ENCODE results near the gene TTC6.
A peak's percentile ranks its signal among the peaks of the same experiment; 100 is the strongest.

The TTC6 gene

DNA sequence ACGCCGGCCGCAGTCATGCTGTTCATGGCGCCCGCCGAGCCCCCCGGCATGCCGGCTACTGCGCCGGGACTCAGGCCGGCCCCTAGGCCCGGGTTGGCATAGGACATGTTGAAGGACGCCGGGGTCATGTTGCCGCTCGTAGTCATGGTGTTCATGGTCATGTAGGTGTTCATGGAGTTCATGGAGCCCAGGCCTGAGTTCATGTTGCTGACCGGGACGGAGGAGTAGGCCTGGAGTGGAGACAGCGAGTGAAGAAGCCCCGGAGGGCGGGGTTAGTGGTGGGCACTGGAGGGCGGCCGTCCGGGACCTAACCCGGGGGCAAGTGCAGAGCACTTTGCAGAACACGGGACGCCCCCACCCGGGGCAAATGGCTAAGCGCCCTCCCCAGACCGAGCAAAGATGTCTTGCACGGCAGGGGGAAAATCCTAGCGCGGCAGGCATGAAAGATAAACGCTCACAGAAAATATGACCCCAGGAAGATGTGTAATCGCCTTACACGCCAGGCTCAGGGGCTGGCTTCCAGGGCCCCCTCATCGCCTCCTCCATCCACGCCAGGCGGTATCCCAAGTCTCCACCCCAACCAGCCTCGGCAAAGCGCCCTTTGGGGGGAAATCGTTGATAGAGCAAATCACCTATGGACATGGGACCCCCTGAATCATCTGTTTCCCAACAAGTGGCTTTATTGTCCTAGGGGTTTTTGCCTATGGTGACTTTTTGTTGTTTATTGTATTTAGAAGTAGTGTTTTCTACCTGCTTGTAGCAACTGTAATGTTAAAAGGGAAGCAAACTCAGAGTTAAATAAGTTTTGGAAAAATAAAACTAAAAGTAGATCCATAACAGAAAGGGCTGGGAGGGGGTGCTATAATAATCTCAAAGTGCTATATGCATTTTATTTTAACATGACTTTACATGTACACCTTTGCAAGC is 2.7 kb upstream of the TTC6 start:
- Histone ChIP-seq H3K9me3 (ENCODE audit: insufficient read depth, low read depth, low read length) (no peaks in the 10 kb centered on the region), H3K27ac (ENCODE audit: low read depth, low read length) (no peak overlapping the region), H3K9ac (ENCODE audit: low read depth, low read length) (no peak overlapping the region), H3K4me1 (ENCODE audit: insufficient read depth, low read length) (peaks cover 14% of the 10 kb centered on the region; the same call in 1 of the 2 replicates), H3K4me3 (ENCODE audit: low read length) (peak overlapping the region; percentile 33), H3K36me3 (ENCODE audit: insufficient read depth, low read length) (no peaks in the 10 kb centered on the region), H3K27me3 (ENCODE audit: insufficient read depth, low read length) (peaks cover 99% of the 10 kb centered on the region)
- WGBS: 5% methylated on average over 42 of the region's 42 CpGs

DNA sequence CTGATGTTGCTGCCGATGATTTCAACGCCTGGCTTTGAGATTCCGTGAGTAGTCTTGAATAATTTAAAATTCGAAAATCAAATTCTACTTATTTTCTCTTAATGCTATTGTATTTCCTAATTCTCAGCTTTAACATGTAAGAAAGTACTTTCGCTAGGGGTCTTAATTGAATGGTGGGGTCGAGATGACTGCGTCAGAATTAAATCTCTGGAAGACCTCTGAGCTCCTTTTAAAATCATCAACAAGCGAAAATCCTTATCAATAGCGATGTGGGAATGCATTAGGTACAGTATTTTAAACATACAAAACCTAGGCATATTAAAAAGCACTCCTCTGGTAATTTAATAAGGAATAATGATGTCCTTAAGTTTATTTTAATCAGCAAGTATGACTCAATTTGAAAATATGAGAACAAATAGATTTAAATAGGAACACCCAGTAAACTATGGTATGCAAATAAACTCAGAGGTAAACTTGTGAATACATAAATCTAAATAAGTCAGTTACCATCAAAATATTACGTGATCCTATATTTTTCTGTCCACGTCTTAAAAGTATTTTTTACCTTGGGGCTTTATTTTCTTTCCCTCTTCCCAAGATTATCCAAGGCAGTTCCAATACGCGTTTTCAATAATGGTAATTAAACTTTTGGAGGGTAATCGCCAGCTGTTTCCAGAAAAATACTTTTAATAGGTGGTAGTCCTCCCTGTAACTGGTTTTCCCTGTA is 1.8 kb upstream of the TTC6 start:
- no peak overlapping the region for H3K27ac ChIP-seq (ENCODE audit: low read depth, low read length)
- no peaks in the 10 kb centered on the region for H3K9me3 ChIP-seq (ENCODE audit: insufficient read depth, low read depth, low read length)
- peaks cover 17% of the 10 kb centered on the region; the same call in 1 of the 2 replicates for H3K4me1 ChIP-seq (ENCODE audit: insufficient read depth, low read length)
- 28% methylated on average over 7 of the region's 14 CpGs for WGBS
- peaks cover 99% of the 10 kb centered on the region for H3K27me3 ChIP-seq (ENCODE audit: insufficient read depth, low read length)
- H3K9ac ChIP-seq (ENCODE audit: low read depth, low read length): no peak overlapping the region
- H3K36me3 ChIP-seq (ENCODE audit: insufficient read depth, low read length): no peaks in the 10 kb centered on the region
- H3K4me3 ChIP-seq (ENCODE audit: low read length): no peak overlapping the region

DNA sequence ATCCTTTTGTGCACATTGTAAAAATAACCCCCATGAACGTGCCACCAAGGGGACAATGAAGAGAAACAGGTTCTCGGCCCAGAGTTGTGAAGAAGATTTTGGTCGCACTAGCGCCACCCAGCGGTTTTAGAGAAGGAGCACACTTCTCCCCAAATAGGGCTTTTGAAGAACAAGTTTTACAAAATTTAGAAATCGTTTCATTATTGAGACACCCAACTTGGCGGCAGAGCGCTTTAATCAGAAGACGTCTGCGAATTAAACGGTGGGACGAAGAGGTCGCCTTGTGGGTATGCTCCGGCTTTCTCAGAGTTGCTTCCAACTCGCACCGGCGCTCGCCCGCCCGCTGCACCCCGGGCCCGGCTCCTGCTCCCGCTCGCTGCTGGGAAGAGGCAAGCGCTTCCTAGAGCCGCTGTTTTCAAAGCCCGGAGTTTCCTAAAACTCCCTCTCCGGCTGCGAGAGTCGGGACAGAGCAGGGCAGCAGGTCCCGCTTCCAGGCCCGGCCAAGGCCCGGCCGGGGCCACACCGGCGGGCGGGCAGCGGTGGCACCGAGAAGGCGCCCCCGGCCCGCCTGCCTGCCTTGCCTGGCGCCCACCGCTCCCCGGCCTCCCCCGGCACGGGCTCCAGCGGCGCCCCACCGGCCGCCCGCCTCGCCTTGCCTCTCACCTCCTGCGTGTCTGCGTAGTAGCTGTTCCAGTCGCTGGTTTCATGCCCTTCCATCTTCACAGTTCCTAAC is 1.0 kb upstream of the TTC6 start:
- WGBS: under 1% methylated on average over 56 of the region's 56 CpGs
- peaks cover 13% of the 10 kb centered on the region; the same call in 1 of the 2 replicates for H3K4me1 ChIP-seq (ENCODE audit: insufficient read depth, low read length)
- no peaks in the 10 kb centered on the region for H3K36me3 ChIP-seq (ENCODE audit: insufficient read depth, low read length)
- peak overlapping the region; percentile 38 for H3K4me3 ChIP-seq (ENCODE audit: low read length)
- H3K27me3 ChIP-seq (ENCODE audit: insufficient read depth, low read length): peaks cover 99% of the 10 kb centered on the region
- no peak overlapping the region for H3K27ac ChIP-seq (ENCODE audit: low read depth, low read length)
- no peaks in the 10 kb centered on the region for H3K9me3 ChIP-seq (ENCODE audit: insufficient read depth, low read depth, low read length)
- H3K9ac ChIP-seq (ENCODE audit: low read depth, low read length): no peak overlapping the region

DNA sequence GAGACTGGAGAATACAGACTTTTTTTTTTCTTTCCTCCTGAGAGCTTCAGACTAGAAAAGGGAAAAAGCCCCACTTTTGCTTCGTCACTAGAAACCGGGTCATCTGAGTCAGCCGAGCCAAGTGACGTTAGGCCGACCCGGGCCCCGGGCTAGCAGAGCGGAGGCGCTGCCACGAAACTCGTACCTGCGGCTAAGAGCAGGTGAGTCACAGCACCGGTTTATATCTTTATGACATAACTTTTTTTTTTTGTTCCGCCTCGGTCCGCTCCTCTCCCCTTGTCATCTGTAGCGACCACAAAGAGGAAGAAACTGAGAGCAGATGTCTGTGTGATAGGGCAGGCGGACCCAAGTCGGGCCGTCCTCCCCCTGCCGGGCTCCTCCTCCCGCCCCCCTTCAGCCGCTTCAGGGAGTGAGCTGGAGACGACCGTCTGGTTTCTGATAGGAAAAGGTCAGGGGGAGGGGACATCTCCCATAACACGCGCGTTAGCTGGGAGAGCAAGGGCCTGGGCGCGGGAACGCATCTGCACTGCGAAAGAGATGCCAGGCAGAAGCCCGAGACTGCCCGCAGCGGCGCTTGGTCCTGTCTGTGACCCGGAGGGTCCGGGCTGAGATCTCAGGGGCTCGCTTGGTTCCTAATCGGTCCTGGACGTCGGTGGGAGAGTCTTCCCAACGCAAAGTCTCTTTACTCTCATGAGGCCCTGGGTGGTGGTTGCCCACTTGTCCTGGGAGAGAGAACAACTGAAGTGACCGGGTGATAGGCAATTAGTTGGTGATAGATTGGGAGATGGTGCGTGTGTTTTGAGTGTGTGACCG is 586 bp downstream of the TTC6 start:
- Histone ChIP-seq H3K27me3 (ENCODE audit: insufficient read depth, low read length) (peaks cover 99% of the 10 kb centered on the region), H3K9me3 (ENCODE audit: insufficient read depth, low read depth, low read length) (no peaks in the 10 kb centered on the region)

DNA sequence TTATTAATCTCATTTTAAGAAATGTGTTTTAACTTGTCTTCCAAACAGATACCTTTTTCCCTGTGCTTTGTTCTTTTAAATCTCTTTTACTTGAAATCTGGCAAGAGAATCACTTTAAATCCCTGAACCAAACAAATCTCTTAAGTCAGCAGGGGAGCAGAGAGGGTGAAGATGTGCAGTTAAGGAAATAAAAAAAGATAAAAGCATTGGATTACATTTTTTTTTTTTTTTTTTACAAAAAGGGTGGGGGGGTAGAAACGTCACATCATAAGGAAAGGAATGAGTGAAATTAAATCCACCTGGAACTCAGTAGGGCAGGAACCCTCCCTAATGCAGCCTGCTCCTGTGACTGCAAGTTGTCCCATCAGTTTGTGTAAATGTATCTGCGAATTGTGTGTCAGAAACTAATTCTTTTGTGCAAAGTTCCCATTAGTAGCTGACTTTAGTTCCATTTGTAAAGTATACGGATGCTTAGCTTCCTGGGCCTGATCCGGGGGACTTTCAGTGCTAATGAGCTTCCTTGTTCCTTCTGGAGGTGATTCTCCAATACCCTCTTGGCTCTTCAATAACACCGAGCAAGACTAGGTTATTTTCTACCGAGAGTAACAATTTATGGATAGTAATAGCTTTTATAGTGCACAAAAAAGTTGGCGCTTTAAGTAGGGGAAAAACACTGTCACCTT is 1.5 kb downstream of the TTC6 start:
- no peaks in the 10 kb centered on the region for H3K9me3 ChIP-seq (ENCODE audit: insufficient read depth, low read depth, low read length)
- WGBS: 21% methylated on average over 5 of the region's 7 CpGs
- H3K4me1 ChIP-seq (ENCODE audit: insufficient read depth, low read length): peaks cover 18% of the 10 kb centered on the region; the same call in 1 of the 2 replicates
- H3K36me3 ChIP-seq (ENCODE audit: insufficient read depth, low read length): no peaks in the 10 kb centered on the region
- no peak overlapping the region for H3K9ac ChIP-seq (ENCODE audit: low read depth, low read length)
- H3K4me3 ChIP-seq (ENCODE audit: low read length): no peak overlapping the region; the same call in 1 of the 2 replicates
- H3K27me3 ChIP-seq (ENCODE audit: insufficient read depth, low read length): peaks cover 99% of the 10 kb centered on the region
- H3K27ac ChIP-seq (ENCODE audit: low read depth, low read length): no peak overlapping the region

More for the DNA sequence above, 586 bp downstream of the TTC6 start:
- H3K9ac ChIP-seq (ENCODE audit: low read depth, low read length): no peak overlapping the region
- peaks cover 18% of the 10 kb centered on the region; the same call in 1 of the 2 replicates for H3K4me1 ChIP-seq (ENCODE audit: insufficient read depth, low read length)
- H3K36me3 ChIP-seq (ENCODE audit: insufficient read depth, low read length): no peaks in the 10 kb centered on the region
- H3K4me3 ChIP-seq (ENCODE audit: low read length): peak overlapping the region; percentile 48
- H3K27ac ChIP-seq (ENCODE audit: low read depth, low read length): no peak overlapping the region
- 2% methylated on average over 43 of the region's 46 CpGs for WGBS

DNA sequence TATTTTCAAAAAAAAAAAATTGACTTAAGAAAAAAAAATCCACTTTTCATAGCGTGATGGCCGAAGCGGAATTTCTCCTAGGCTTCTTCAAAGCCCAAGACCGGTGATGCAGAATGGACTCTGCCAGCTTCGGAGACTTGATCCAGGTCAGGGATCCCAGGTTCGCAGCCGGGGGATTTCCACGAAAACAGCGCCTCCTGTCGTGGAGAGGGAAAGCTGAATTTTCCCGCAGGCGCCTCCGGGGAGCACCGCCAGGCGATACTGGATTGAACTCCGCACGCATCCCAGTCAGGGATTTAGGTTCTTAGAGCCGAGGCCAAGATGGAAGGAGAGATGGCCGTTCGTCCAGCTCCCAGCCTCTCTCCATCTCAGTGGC is 2.1 kb downstream of the TTC6 start:
- no peak overlapping the region for H3K9ac ChIP-seq (ENCODE audit: low read depth, low read length)
- peaks cover 18% of the 10 kb centered on the region; the same call in 1 of the 2 replicates for H3K4me1 ChIP-seq (ENCODE audit: insufficient read depth, low read length)
- 2% methylated on average over 20 of the region's 20 CpGs for WGBS
- peak overlapping the region; percentile 44; the same call in 1 of the 2 replicates for H3K4me3 ChIP-seq (ENCODE audit: low read length)
- H3K36me3 ChIP-seq (ENCODE audit: insufficient read depth, low read length): no peaks in the 10 kb centered on the region
- no peak overlapping the region for H3K27ac ChIP-seq (ENCODE audit: low read depth, low read length)
- peaks cover 99% of the 10 kb centered on the region for H3K27me3 ChIP-seq (ENCODE audit: insufficient read depth, low read length)
- no peaks in the 10 kb centered on the region for H3K9me3 ChIP-seq (ENCODE audit: insufficient read depth, low read depth, low read length)

DNA sequence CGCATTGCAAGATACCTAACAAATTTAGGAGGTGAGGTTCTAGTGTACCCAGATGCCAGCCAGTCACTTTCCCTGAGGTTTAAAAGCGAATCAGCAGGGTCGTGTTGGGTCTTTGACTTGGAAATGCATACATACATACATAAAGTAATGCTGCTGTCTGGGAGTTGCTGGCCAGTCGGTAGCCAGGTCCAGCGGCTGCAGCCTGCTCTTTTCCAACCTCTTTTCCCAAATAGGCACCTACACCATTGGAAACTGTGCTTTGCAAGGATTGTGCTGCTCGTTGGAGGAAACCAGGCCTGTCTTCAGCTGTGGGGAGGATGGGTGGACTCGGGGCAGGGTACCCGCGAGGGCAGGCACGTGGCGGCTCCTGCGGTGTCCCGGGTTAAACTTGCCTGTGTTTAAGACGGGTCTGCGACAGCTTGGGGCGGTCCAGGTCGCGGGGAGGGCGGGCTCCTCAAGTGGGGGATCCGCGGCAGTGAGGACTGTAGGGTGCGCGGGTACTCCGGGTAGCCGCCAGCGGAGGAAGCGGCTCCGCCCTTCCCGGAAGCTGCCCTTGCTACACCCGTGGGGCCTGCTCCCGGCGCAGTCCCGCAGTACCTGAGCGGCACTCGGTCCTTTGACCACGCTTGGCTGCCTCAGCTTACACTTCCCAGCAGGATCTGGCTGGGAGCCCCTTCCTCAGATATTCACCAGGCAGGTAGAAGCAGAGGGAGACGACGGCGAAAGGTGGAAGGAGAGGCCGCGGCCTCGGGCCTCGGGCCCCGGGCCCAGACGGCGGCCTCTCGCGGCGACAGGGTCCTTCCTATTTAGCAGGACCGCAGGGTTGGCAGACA is 2.7 kb downstream of the TTC6 start:
- Histone ChIP-seq H3K4me3 (ENCODE audit: low read length) (peak overlapping the region; percentile 44), H3K27ac (ENCODE audit: low read depth, low read length) (no peak overlapping the region), H3K36me3 (ENCODE audit: insufficient read depth, low read length) (no peaks in the 10 kb centered on the region), H3K9me3 (ENCODE audit: insufficient read depth, low read depth, low read length) (no peaks in the 10 kb centered on the region), H3K27me3 (ENCODE audit: insufficient read depth, low read length) (peaks cover 99% of the 10 kb centered on the region), H3K9ac (ENCODE audit: low read depth, low read length) (no peak overlapping the region), H3K4me1 (ENCODE audit: insufficient read depth, low read length) (peaks cover 18% of the 10 kb centered on the region; the same call in 1 of the 2 replicates)
- WGBS: 3% methylated on average over 50 of the region's 50 CpGs

DNA sequence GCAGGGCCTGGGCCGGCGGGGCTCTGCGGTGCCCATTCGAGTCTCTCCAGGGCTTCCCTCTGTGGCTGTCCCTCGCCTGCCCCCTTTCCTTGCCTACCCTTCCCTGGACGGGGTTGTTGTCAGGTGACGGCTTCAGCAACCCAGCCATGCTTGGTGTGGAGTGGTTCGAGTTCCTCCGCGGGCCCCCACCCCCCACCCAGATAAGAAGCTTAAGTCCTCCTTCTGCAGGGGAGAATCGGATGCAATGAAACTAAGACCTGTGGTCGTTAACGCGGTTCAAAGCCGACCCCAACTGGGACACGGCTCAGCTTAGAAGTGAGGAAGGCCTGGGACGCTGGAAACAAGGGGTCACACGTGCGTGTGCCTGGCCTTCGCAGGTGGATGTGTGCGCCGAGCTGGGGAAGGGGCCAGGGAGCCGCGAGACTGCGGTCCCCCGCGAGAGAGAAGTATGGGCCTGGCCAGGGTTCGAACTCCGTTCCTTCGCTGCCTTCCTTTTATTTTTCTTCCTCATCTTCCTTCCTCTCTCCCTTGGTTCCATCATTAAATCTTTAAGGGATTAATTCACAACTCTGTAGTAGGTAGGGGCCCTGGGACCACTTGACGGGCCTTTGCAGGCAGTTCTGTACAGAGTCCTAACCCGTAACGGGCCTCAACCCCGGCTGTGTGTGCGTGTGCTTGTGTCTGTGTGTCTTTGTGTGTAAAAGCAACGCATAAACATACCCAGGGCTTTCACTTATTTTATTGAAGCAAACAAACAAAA is 3.5 kb downstream of the TTC6 start:
- no peak overlapping the region for H3K27ac ChIP-seq (ENCODE audit: low read depth, low read length)
- H3K36me3 ChIP-seq (ENCODE audit: insufficient read depth, low read length): no peaks in the 10 kb centered on the region
- H3K27me3 ChIP-seq (ENCODE audit: insufficient read depth, low read length): peaks cover 99% of the 10 kb centered on the region
- H3K4me1 ChIP-seq (ENCODE audit: insufficient read depth, low read length): peaks cover 17% of the 10 kb centered on the region; the same call in 1 of the 2 replicates
- WGBS: 6% methylated on average over 34 of the region's 36 CpGs
- H3K9me3 ChIP-seq (ENCODE audit: insufficient read depth, low read depth, low read length): no peaks in the 10 kb centered on the region
- H3K9ac ChIP-seq (ENCODE audit: low read depth, low read length): no peak overlapping the region
- H3K4me3 ChIP-seq (ENCODE audit: low read length): peak overlapping the region; percentile 45
